T-helper 2 cell treated with Interferon-gamma antibody and Interleukin-4, amounts not matched to agents 100 ng/mL and 5 ng/mL, for 36 hours (primary cell): ENCODE data around the gene SLC44A4. TPM values are rescaled to one million over a fixed set of nuclear protein-coding genes. Genes with fewer than 3 reads are reported as not detected.

Source experiments
- intact Hi-C: fragments of 100-400 bp; cut with micrococcal nuclease; formaldehyde crosslinking; loops from one replicate; pipeline ENCODE4 v1.15.1; 2023
- total RNA-seq: library from RNA; stranded (reverse); gene quantifications from 2 replicates; pipeline ENCODE4 v1.2.3, GENCODE V29; 2022

SLC44A4 gene
- total RNA-seq, 1 donor from 2014 or later = not detected

DNA sequence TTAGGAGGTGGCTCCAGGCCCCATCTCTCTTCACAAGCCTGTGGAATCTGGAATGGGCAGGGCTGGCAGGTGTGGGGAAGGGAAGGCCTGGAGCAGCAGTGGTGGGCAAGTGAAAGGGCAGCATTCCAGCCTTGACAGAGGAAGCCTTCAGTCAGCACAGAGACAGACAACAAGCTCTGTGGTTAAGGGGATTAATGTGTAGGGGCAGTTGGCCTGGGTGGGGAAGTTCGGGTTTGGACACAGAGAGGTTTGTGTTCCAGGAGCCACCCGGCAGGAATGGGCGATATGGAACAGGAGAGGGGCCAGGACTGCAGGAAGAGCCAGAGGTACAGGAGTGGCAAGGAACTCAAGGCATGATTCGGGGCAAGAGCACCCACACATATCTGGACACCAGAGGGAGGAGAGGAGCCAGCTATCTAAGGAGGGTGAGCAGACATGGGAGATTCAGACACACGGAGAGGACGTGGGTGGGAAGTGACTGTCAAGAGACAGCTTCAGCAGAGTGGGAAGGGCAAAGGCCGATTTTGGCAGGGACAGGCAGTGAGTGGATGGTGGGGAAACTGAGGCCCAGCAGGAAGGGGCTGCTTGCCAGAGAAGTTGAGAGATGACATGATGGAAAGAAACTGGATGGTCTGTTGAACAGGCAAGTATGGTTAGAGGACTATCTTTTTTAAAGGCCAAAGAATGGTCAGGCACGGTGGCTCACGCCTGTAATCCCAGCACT lies 2.5 kb upstream of the SLC44A4 start:
- intact Hi-C loops = no loop called here

GRCh38 chr6:31880616-31881015 lies 1.8 kb upstream of the SLC44A4 start:
- intact Hi-C loops = no loop called here

DNA sequence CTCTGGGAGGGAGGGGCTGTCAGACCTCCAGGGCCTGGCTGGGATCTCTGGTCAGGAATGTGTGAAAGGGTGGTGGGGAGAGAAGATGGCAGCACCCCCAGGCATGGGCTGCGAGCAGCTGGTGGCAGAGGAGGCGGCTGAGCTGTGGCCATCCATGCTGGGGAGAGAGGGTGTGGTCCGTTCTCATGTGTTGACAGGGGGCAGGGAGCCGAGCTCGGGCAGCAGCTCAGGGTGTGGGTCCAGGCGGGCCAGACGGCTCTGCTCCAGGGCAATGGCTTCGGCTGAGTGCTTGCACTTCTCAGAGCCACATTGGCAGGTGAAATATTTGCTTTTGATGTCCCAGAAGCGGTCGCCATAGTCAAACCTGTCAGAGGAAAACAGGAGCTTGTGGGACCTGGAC lies 1.1 kb upstream of the SLC44A4 start:
- intact Hi-C loops = no loop called here

DNA sequence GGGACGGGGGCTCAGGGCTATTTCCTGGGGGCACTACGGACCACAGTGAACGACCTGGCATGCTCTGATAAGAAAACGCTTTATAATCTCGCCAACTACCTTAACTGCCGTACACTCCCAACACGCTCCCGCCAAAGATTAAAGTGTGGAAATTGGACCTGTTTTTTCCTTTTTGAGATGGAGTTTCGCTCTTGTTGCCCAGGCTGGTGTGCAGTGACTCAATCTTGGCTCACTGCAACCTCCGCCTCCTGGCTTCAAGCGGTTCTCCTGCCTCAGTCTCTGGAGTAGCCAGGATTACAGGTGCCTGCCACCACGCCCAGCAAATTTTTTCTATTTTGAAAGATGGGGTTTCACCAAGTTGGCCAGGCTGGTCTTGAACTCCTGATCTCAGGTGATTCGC lies 346 bp upstream of the SLC44A4 start:
- intact Hi-C loops = no loop called here

DNA sequence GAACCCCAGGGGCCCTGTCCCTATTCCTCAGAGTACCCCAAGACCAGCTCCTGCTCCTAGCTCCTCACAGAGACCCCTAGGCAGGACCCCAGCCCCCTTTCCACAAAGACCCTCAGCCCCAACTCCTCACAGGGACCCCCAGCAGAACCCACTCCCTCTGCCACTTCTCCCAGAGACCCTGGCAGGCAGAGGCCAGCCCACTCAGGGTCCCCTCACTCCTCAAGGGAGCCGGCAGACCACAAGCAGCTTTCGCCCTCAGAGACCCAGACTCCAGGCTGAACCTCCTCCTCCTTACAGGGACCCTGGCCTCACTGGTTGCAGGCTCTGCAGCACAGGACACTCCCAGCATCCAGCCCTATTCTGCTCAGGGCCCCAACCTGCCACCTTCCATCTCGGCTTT lies 575 bp downstream of the SLC44A4 start:
- intact Hi-C loops = no loop called here

DNA sequence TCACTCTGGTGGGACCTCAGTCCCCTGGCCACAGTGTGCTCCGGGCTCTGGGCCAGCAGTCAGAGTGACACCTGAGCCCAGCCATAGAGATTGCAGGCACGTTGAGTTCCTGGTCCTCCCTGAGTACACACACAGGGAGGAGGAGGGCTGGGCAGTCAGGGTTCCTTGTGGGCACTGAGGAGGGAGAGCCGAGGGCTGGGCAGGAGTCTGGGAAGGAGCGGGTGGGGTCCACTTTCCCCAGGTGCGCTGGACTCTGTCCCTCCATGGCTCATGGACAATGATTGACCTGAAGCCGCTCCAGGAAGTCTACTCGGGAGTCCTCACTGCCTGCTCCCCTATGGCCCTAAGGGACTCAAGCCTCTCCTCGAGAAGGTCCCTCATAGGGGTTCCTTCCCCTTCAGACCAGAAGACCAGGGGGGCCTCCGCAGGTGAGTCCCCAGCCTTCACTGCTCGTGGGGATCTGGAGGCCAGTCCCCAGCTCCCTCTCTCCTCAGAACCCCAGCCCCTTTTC lies 1.1 kb downstream of the SLC44A4 start:
- intact Hi-C loops = no loop called here

GRCh38 chr6:31877125-31877650 lies 1.6 kb downstream of the SLC44A4 start:
- intact Hi-C loops = no loop called here

- intact Hi-C loops = no loop called here
These were observed 2.4 kb downstream of the SLC44A4 start for GRCh38 chr6:31876357-31876756.

GRCh38 chr6:31875877-31876276 lies 2.9 kb downstream of the SLC44A4 start:
- intact Hi-C loops = no loop called here

DNA sequence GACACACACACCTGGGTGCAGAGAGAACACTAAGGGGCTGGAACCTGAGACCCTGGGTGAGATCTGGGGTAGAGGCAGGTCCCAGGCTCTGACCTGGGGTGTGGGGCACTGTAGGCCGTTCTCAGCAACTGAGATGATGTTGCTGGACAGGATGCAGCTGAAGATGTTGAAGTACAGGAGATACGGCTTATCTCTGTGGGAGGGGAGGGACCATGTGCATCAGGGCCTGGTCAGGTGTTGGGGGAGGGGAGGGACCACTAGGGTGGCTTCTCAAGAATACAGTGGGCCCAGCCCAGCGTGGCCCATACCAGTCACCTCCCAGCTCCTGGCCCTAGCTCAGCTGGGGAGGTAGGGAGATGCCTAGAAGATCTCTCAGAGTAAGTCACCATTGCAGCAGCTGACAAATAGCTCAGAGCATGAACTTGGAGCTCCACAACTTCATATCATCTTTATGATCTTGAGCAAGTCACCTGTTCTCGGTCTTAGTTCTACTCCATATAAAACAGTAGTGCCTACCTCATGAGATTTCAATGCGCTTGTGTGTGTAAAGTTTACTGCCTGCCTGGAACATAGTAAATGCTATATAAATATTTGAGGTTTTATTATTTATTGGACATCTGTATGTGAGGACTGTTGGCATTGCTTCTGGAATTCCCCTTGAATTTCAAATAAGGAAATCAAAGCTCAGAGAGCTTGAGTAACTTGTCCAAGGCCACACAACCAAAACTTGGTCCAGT lies 3.8 kb downstream of the SLC44A4 start:
- intact Hi-C loops = no loop called here

- intact Hi-C loops = no loop called here
These were observed 4.6 kb downstream of the SLC44A4 start for GRCh38 chr6:31874084-31874670.

- intact Hi-C loops = no loop called here
These were observed 7.6 kb downstream of the SLC44A4 start for GRCh38 chr6:31871046-31871659.

- intact Hi-C loops = no loop called here
These were observed 8.3 kb downstream of the SLC44A4 start for GRCh38 chr6:31870385-31870921.

- intact Hi-C loops = loop anchor here (10.0 kb wide), 1 partner anchor 105 kb away; the partner anchor contains the start of gene DXO
These were observed 9.5 kb downstream of the SLC44A4 start for GRCh38 chr6:31869343-31869742.

DNA sequence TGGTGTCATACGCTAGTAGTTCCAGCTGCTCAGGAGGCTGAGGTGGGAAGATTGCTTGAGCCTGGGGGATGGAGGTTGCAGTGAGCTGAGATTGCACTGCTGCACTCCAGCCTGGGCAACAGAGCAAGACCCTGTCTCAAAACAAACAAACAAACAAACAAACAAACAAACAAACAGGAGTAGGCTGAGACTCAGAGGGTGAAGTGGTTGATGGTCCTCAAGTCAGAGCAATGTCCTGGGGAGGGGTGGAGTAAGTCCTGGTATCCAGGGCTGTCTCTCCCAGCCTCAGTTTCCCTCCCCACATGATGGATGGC lies 10.2 kb downstream of the SLC44A4 start:
- intact Hi-C loops = loop anchor here (10.0 kb wide), 1 partner anchor 106 kb away; the partner anchor contains the start of gene DXO

DNA sequence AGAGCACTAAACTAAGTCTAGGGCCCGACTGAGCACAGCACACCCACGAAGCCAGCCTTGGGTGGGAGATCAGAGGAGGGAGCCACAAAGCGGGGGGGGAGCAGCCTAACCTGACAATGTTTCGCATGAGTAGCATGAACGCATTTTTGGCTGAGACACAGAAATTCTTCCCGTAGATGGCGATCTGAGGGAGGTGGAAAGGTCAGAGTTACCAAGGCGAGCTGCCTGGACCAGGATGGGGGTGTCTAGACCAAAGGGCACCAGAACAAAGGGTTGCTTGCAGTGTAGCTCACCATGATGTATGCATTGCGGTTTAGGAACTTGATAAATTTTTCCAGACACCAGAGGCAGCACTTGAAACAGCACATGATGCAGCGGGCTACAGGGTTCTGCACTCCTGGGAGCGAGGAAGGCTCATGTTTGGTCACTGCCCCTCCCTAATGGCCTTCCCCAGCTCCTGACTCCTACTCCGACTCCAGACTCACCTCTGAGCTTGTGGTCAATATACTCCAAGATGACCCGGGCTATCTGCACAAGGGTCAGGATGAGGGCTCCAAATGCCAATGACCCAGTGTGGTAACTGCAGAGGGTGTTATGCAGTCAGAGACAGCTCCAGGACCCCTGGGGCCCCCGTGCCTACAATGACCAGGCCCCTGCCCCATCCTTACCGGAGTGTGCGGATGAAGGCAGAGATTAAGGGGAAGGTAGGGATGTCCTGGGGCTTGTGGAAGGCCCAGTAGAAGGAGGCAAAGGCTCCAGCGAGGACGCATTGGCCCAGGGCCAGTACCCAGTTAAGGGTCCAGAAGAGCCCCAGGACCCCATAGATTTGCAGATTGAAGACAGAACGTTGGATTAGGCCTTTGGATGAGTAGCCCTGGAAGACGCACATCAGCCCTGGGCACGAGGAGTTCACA lies 13.3 kb downstream of the SLC44A4 start:
- intact Hi-C loops = loop anchor here (10.0 kb wide), 1 partner anchor 109 kb away; the partner anchor contains the start of gene DXO

- intact Hi-C loops = loop anchor here (10.0 kb wide), 1 partner anchor 110 kb away; the partner anchor contains the start of gene DXO
These were observed 14.0 kb downstream of the SLC44A4 start for GRCh38 chr6:31864818-31865204.

DNA sequence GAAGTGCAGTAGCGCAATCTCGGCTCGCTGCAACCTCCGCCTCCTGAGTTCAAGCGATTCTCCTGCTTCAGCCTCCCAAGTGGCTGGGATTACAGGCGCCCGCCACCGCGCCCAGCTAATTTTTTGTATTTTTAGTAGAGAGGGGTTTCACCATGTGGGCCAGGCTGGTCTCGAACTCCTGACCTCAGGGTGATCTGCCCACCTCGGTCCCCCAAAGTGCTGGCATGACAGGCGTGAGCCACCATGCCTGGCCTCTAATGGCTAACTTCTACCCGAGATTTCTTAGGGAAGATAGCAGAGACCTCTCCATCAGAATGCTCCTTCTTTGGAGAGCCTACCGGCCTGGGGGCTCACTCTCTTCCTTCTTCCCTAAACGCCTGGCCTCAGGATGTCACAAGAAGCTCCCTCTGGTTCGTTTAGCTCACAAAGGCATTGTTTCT lies 14.7 kb downstream of the SLC44A4 start:
- intact Hi-C loops = loop anchor here (10.0 kb wide), 1 partner anchor 111 kb away; the partner anchor contains the start of gene DXO

DNA sequence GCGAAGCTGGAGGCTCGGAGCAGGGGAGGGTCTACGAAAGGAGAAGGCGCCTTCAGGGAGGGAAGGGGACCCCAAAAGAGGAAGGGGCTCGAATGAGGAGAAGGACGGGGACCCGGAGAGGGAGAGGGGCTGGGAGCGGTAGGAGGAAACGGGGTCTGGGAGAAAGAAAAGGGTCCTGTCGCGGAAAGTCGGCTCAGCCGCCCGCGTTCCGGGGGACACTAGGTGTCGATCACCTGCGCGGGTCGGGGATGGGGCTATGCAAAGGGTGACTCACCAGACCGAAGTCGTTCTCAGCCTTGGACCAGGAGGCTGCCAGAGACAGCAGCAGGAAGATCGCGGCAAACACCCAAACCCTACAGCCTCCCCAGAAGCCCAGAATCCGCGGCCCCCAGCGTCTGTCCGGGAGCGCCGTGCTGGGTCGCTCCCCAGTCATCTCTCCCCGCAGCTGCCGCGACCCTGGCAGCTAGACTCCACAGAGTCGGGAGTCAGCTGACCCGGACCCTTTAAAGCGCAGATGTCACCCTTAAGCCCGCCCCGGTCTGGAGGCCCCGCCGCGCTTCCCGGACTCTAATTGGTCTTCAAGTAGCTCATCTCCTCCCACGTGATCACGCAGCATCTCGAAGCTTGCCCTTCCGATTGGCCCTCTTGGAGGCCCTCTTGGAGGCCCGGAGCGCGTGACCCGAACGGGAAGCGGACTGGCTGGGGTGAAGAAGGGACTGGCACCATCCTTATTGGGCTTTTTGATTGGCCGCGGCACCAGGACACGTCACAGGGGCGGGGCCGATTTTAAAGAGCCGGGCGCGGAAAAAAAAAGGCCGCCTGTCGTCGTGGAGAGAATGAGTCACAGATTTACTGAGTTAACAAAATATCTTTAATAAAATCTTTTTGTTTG lies 16.2 kb downstream of the SLC44A4 start, which contains the start of gene NEU1:
Gene NEU1 (minus strand): TSS at position 478 of the 892 bp plus-strand sequence. CDS start 45 bp downstream, at position 433.
- intact Hi-C loops = loop anchor here (1.0 to 10.0 kb wide), 8 partner anchors 28 to 316 kb away; partner anchors contain the start of genes ABHD16A, ATF6B, ATP6V1G2 and DXO
